ENCODE measurements around the gene GABRB2. TPM values are rescaled to one million over a fixed set of nuclear protein-coding genes. Genes with fewer than 3 reads are reported as not detected.

The GABRB2 gene
- total RNA-seq, 2 experiments from 2014 or later: not detected

- no peak for DNase-seq
- no peaks in the 10 kb centered on the region for H3K4me1 Mint-ChIP-seq (ENCODE audit: low read depth)
- H3K27me3 Mint-ChIP-seq (ENCODE audit: low read depth): no peaks in the 10 kb centered on the region
- no peaks in the 10 kb centered on the region for H3K36me3 Mint-ChIP-seq (ENCODE audit: low read depth)
- CTCF ChIA-PET: no interaction called here
- POLR2A ChIA-PET: no interaction called here
- H3K27ac Mint-ChIP-seq: no peak overlapping the region
- no peak for ATAC-seq
- no peaks in the 10 kb centered on the region for H3K9me3 Mint-ChIP-seq (ENCODE audit: insufficient read depth)
- no peak overlapping the region for H3K4me3 Mint-ChIP-seq
Measured at GRCh38 chr5:161278739-161279660, 267.5 kb downstream of the GABRB2 start.

GRCh38 chr5:161277011-161277410 is 269.5 kb downstream of the GABRB2 start:
- CTCF ChIA-PET: no interaction called here
- ATAC-seq: no peak
- Mint-ChIP-seq H3K4me3 (no peak overlapping the region), H3K36me3 (ENCODE audit: low read depth) (no peaks in the 10 kb centered on the region), H3K4me1 (ENCODE audit: low read depth) (no peaks in the 10 kb centered on the region), H3K27me3 (ENCODE audit: low read depth) (no peaks in the 10 kb centered on the region), H3K9me3 (ENCODE audit: insufficient read depth) (no peaks in the 10 kb centered on the region), H3K27ac (no peak overlapping the region)
- POLR2A ChIA-PET: no interaction called here
- DNase-seq: no peak

DNA sequence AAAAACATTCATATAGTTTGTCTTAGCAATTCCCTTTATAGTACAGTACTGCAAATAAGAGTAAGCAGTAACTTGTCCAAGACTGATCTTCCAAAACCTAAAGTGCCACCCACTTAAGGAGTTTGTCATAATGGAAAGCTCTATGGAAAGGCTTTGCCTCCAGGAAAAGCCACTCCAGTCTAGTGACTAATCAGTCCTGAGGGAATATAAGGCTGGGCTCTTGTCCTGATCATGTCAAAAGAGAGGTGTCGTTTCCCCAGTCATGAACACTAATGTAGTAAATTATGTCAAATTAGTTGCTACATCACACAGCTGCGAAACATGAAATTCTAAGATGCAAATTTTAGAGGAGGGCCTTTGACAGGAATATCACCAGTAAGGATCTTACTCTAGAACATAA is 271.6 kb downstream of the GABRB2 start:
- Mint-ChIP-seq H3K27me3 (ENCODE audit: low read depth) (no peaks in the 10 kb centered on the region), H3K27ac (no peak overlapping the region), H3K4me1 (ENCODE audit: low read depth) (no peaks in the 10 kb centered on the region), H3K36me3 (ENCODE audit: low read depth) (no peaks in the 10 kb centered on the region), H3K4me3 (no peak overlapping the region), H3K9me3 (ENCODE audit: insufficient read depth) (no peaks in the 10 kb centered on the region)
- DNase-seq (no peak), ATAC-seq (no peak)
- POLR2A ChIA-PET: no interaction called here
- CTCF ChIA-PET: no interaction called here

- H3K27ac Mint-ChIP-seq: no peak overlapping the region
- ChIA-PET POLR2A (no interaction called here), CTCF (no interaction called here)
- no peak overlapping the region for H3K4me3 Mint-ChIP-seq
- ATAC-seq (no peak), DNase-seq (no peak)
- H3K36me3 Mint-ChIP-seq (ENCODE audit: low read depth): no peaks in the 10 kb centered on the region
- H3K9me3 Mint-ChIP-seq (ENCODE audit: insufficient read depth): peaks cover 4% of the 10 kb centered on the region
- H3K4me1 Mint-ChIP-seq (ENCODE audit: low read depth): no peaks in the 10 kb centered on the region
- H3K27me3 Mint-ChIP-seq (ENCODE audit: low read depth): no peaks in the 10 kb centered on the region
Measured at GRCh38 chr5:161273410-161273809, 273.1 kb downstream of the GABRB2 start.

DNA sequence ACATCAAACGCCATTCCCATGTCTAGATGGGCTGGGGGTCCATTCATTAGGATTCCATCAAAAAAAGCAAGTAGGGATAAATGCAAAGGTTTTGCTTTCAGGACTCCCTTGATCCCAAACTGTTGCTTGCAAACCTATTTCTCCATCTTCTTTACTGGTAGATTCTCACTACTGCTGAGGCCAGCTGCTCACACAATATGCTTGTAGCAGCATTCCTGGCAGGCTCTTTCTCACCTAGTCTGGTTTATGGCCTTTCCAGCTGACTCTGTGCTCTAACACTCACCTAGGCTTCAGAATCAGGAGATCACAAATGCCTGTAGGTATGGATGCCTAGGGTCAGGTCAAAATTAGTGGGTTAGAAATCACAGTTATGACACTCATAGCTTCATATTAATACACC is 274.7 kb downstream of the GABRB2 start:
- no peak for DNase-seq
- peaks cover 4% of the 10 kb centered on the region for H3K9me3 Mint-ChIP-seq (ENCODE audit: insufficient read depth)
- ChIA-PET POLR2A (no interaction called here), CTCF (no interaction called here)
- no peaks in the 10 kb centered on the region for H3K36me3 Mint-ChIP-seq (ENCODE audit: low read depth)
- ATAC-seq: no peak
- H3K4me3 Mint-ChIP-seq: no peak overlapping the region
- H3K4me1 Mint-ChIP-seq (ENCODE audit: low read depth): no peaks in the 10 kb centered on the region
- no peak overlapping the region for H3K27ac Mint-ChIP-seq
- H3K27me3 Mint-ChIP-seq (ENCODE audit: low read depth): no peaks in the 10 kb centered on the region

- ChIA-PET POLR2A (no interaction called here), CTCF (no interaction called here)
- no peak overlapping the region for H3K4me3 Mint-ChIP-seq
Measured at GRCh38 chr5:161269125-161269524, 277.4 kb downstream of the GABRB2 start.

DNA sequence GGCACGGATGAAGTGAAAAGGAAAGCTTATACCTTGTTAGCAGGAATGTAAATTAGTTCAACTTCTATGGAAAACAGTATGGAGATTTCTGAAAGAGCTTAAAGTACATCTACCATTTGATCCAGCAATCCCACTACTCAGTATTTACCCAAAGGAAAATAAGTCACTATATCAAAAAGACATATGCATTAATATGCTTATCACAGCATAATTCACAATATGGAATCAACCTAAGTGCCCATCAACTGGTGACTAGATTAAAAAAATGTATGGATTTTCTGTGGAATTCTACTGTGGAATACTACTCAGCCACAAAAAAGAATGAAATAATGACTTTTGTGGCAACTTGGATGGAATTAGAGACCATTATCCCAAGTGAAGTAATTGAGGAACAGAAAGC is 279.6 kb downstream of the GABRB2 start:
- POLR2A ChIA-PET: no interaction called here
- Mint-ChIP-seq H3K4me3 (no peak overlapping the region), H3K9me3 (ENCODE audit: insufficient read depth) (peaks cover 4% of the 10 kb centered on the region), H3K36me3 (ENCODE audit: low read depth) (no peaks in the 10 kb centered on the region), H3K4me1 (ENCODE audit: low read depth) (no peaks in the 10 kb centered on the region), H3K27me3 (ENCODE audit: low read depth) (no peaks in the 10 kb centered on the region), H3K27ac (no peak overlapping the region)
- no peak for ATAC-seq
- DNase-seq: no peak
- CTCF ChIA-PET: no interaction called here

More at GRCh38 chr5:161269125-161269524, 277.4 kb downstream of the GABRB2 start:
- H3K9me3 Mint-ChIP-seq (ENCODE audit: insufficient read depth): peaks cover 4% of the 10 kb centered on the region
- H3K4me1 Mint-ChIP-seq (ENCODE audit: low read depth): no peaks in the 10 kb centered on the region
- ATAC-seq (no peak), DNase-seq (no peak)
- H3K36me3 Mint-ChIP-seq (ENCODE audit: low read depth): no peaks in the 10 kb centered on the region
- no peaks in the 10 kb centered on the region for H3K27me3 Mint-ChIP-seq (ENCODE audit: low read depth)
- no peak overlapping the region for H3K27ac Mint-ChIP-seq

DNA sequence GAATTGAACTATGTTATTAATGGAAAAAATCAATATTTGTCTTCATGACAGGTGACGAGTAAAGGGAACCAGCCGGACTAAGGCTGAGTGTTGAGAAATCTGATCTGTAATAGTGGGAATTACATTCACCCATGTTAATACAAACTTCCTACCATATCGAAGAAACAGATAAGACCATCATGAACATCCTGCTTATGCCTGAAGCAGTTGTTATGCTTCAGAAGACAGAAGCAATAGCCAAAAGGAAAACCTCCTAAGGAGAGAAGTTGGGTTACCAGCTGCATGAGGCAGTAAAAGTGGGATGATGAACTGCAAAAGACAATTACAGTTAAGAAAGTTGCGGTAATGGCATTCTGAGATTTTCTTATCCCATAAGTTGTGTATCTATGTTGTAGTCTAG is 281.5 kb downstream of the GABRB2 start:
- no peak for ATAC-seq
- DNase-seq: no peak
- no peak overlapping the region for H3K27ac Mint-ChIP-seq
- H3K27me3 Mint-ChIP-seq (ENCODE audit: low read depth): no peaks in the 10 kb centered on the region
- peaks cover 4% of the 10 kb centered on the region for H3K9me3 Mint-ChIP-seq (ENCODE audit: insufficient read depth)
- CTCF ChIA-PET: no interaction called here
- H3K36me3 Mint-ChIP-seq (ENCODE audit: low read depth): no peaks in the 10 kb centered on the region
- H3K4me3 Mint-ChIP-seq: no peak overlapping the region
- H3K4me1 Mint-ChIP-seq (ENCODE audit: low read depth): no peaks in the 10 kb centered on the region
- POLR2A ChIA-PET: no interaction called here

DNA sequence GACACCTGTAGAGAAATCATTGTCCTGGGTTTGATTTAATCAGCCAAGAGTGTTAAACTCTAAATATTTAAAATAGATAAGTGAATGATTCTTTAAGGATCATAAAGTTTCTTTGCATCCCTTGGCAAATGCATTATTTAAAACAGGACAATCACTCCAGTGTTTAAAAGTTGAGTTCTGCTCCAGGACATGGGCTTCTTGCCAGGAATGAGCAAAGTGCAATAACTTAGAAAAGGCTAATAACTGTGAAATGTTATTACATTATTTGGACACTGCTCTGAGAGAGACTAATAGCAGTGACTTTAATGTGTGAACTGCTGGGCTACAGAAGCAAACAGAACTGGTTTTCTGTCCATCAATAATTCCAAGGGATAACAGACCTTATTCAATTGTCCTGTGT is 283.3 kb downstream of the GABRB2 start:
- ChIA-PET CTCF (no interaction called here), POLR2A (no interaction called here)
- no peak for ATAC-seq
- no peaks in the 10 kb centered on the region for H3K36me3 Mint-ChIP-seq (ENCODE audit: low read depth)
- DNase-seq: no peak
- H3K27ac Mint-ChIP-seq: no peak overlapping the region
- H3K27me3 Mint-ChIP-seq (ENCODE audit: low read depth): no peaks in the 10 kb centered on the region
- no peak overlapping the region for H3K4me3 Mint-ChIP-seq
- no peaks in the 10 kb centered on the region for H3K4me1 Mint-ChIP-seq (ENCODE audit: low read depth)
- H3K9me3 Mint-ChIP-seq (ENCODE audit: insufficient read depth): no peaks in the 10 kb centered on the region

- no peak for DNase-seq
- no peak for ATAC-seq
- Mint-ChIP-seq H3K27ac (no peak overlapping the region), H3K36me3 (ENCODE audit: low read depth) (no peaks in the 10 kb centered on the region), H3K9me3 (ENCODE audit: insufficient read depth) (no peaks in the 10 kb centered on the region), H3K4me3 (no peak overlapping the region), H3K4me1 (ENCODE audit: low read depth) (no peaks in the 10 kb centered on the region), H3K27me3 (ENCODE audit: low read depth) (no peaks in the 10 kb centered on the region)
- ChIA-PET POLR2A (no interaction called here), CTCF (no interaction called here)
Measured at GRCh38 chr5:161261668-161262323, 284.7 kb downstream of the GABRB2 start.

DNA sequence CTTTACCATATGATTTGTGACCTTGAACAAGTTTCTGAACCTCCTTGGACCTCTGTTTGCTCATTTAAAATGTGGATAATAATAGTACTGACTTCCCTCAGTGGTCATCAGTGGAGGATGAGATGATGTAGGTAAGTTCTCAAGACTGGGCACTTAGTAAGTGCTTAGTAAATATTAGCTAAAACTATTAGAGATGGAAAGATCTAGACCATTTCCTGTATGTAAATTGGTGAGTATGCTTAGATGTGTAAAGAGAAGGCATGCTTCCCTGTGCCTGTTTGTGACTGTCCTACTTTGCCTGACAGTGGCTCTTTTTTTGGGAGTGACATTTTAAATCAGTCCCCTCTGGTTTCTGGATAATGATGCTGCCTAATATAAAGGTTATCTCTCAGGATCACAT is 288.1 kb downstream of the GABRB2 start:
- CTCF ChIA-PET: no interaction called here
- no peak for ATAC-seq
- POLR2A ChIA-PET: no interaction called here

DNA sequence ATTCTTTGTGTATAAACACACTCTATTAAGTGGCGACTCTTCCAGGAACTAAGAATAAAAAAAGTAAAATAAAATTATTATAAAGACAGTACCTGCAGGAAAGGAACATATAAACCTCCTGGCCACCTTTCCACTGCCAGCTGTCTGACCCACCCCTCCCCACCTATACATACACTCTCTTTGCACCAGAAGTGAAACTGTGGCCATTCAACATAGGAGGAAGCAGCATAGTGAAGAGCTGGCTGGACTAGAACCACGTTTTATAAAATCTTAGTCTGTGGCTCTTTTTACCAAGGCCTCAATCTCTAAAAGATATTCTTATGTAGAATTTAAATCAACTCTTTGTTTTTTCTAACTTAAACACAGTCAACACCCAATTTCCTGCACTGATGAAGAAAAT is 289.6 kb downstream of the GABRB2 start:
- H3K27ac Mint-ChIP-seq: no peak overlapping the region
- DNase-seq (no peak), ATAC-seq (no peak)
- no peaks in the 10 kb centered on the region for H3K27me3 Mint-ChIP-seq (ENCODE audit: low read depth)
- no peak overlapping the region for H3K4me3 Mint-ChIP-seq
- H3K9me3 Mint-ChIP-seq (ENCODE audit: insufficient read depth): no peaks in the 10 kb centered on the region
- H3K36me3 Mint-ChIP-seq (ENCODE audit: low read depth): no peaks in the 10 kb centered on the region
- POLR2A ChIA-PET: no interaction called here
- H3K4me1 Mint-ChIP-seq (ENCODE audit: low read depth): no peaks in the 10 kb centered on the region
- CTCF ChIA-PET: no interaction called here

More for the DNA sequence above, 288.1 kb downstream of the GABRB2 start:
- no peaks in the 10 kb centered on the region for H3K27me3 Mint-ChIP-seq (ENCODE audit: low read depth)
- H3K27ac Mint-ChIP-seq: no peak overlapping the region
- no peak overlapping the region for H3K4me3 Mint-ChIP-seq
- no peaks in the 10 kb centered on the region for H3K9me3 Mint-ChIP-seq (ENCODE audit: insufficient read depth)
- H3K36me3 Mint-ChIP-seq (ENCODE audit: low read depth): no peaks in the 10 kb centered on the region
- no peak for DNase-seq
- H3K4me1 Mint-ChIP-seq (ENCODE audit: low read depth): no peaks in the 10 kb centered on the region
